Ectodermal cell (in vitro differentiated cells): ENCODE results near the gene C11orf58.

Experiments used
- H3K27ac ChIP-seq: 2 replicates; pipeline ENCODE4 v1.7.0; 2013; ENCODE audit warnings: mild to moderate bottlenecking, low read depth, low read length; ENCODE audit not compliant: insufficient read depth, poor library complexity, severe bottlenecking
- H3K27me3 ChIP-seq: 2 replicates; pipeline ENCODE4 v1.7.0; 2013; ENCODE audit warnings: mild to moderate bottlenecking, low read length; ENCODE audit not compliant: insufficient read depth, control insufficient read depth, poor library complexity, severe bottlenecking
- H3K36me3 ChIP-seq: one replicate; pipeline ENCODE4 v1.7.0; 2013; ENCODE audit warnings: low read length; ENCODE audit not compliant: control insufficient read depth, insufficient read depth
- H3K4me1 ChIP-seq: one replicate; pipeline ENCODE4 v1.7.0; 2013; ENCODE audit warnings: low read length; ENCODE audit not compliant: control insufficient read depth, insufficient read depth
- H3K4me3 ChIP-seq: 2 replicates; pipeline ENCODE4 v1.7.0; 2013; ENCODE audit warnings: low read depth, low read length, control low read depth; ENCODE audit not compliant: insufficient read depth
- H3K9me3 ChIP-seq: 2 replicates; pipeline ENCODE4 v1.7.0; 2013; ENCODE audit warnings: mild to moderate bottlenecking, low read length, moderate library complexity; ENCODE audit not compliant: control insufficient read depth
- WGBS, 2 experiments: methylation state at CpG; one replicate each; pipeline ENCODE4 v1.1.7; 2013; ENCODE audit warnings: missing lambda C conversion rate in 2 of 2; 5-methylcytosine and 5-hydroxymethylcytosine counted together

C11orf58 gene

GRCh38 chr11:16767137-16767536 is 28.7 kb downstream of the C11orf58 start:
- Histone ChIP-seq H3K27me3 (no peaks in the 10 kb centered on the region), H3K9me3 (no peaks in the 10 kb centered on the region), H3K36me3 (no peaks in the 10 kb centered on the region), H3K4me3 (no peak overlapping the region), H3K4me1 (no peaks in the 10 kb centered on the region), H3K27ac (no peak overlapping the region)
- 89 to 91% methylated on average over 4 of the region's 4 CpGs for WGBS, 2 experiments

GRCh38 chr11:16767957-16768356 is 29.5 kb downstream of the C11orf58 start:
- no peak overlapping the region for H3K27ac ChIP-seq
- 92% methylated on average over 4 of the region's 4 CpGs for WGBS, 2 experiments
- H3K9me3 ChIP-seq: no peaks in the 10 kb centered on the region
- no peaks in the 10 kb centered on the region for H3K27me3 ChIP-seq
- no peaks in the 10 kb centered on the region for H3K4me1 ChIP-seq
- no peaks in the 10 kb centered on the region for H3K36me3 ChIP-seq
- H3K4me3 ChIP-seq: no peak overlapping the region

GRCh38 chr11:16769386-16769785 is 30.9 kb downstream of the C11orf58 start:
- Histone ChIP-seq H3K4me3 (no peak overlapping the region), H3K36me3 (no peaks in the 10 kb centered on the region), H3K9me3 (no peaks in the 10 kb centered on the region), H3K4me1 (no peaks in the 10 kb centered on the region), H3K27ac (no peak overlapping the region), H3K27me3 (no peaks in the 10 kb centered on the region)
- WGBS, 2 experiments: 89 to 97% methylated on average over 4 of the region's 4 CpGs

- H3K4me3 ChIP-seq: no peak overlapping the region
- no peaks in the 10 kb centered on the region for H3K27me3 ChIP-seq
- WGBS, 2 experiments: 89 to 90% methylated on average over 11 of the region's 11 CpGs
Measured at GRCh38 chr11:16770016-16770415, 31.6 kb downstream of the C11orf58 start.

GRCh38 chr11:16771350-16772140 is 33.1 kb downstream of the C11orf58 start:
- no peak overlapping the region for H3K27ac ChIP-seq
- WGBS, 2 experiments: 90 to 92% methylated on average over 12 of the region's 12 CpGs
- peaks cover 16% of the 10 kb centered on the region for H3K4me1 ChIP-seq
- H3K4me3 ChIP-seq: no peak overlapping the region
- H3K27me3 ChIP-seq: no peaks in the 10 kb centered on the region
- H3K36me3 ChIP-seq: no peaks in the 10 kb centered on the region
- no peaks in the 10 kb centered on the region for H3K9me3 ChIP-seq

More at GRCh38 chr11:16770016-16770415, 31.6 kb downstream of the C11orf58 start:
- no peaks in the 10 kb centered on the region for H3K9me3 ChIP-seq
- H3K36me3 ChIP-seq: no peaks in the 10 kb centered on the region
- H3K4me1 ChIP-seq: peaks cover 6% of the 10 kb centered on the region
- H3K27ac ChIP-seq: no peak overlapping the region

GRCh38 chr11:16772141-16772512 is 33.7 kb downstream of the C11orf58 start:
- Histone ChIP-seq H3K4me3 (no peak overlapping the region), H3K36me3 (no peaks in the 10 kb centered on the region), H3K9me3 (no peaks in the 10 kb centered on the region), H3K27ac (no peak overlapping the region), H3K4me1 (peaks cover 22% of the 10 kb centered on the region), H3K27me3 (no peaks in the 10 kb centered on the region)
- 96 to 98% methylated on average over 2 of the region's 2 CpGs for WGBS, 2 experiments

GRCh38 chr11:16773981-16774935 is 35.8 kb downstream of the C11orf58 start:
- 85 to 94% methylated on average over 9 of the region's 9 CpGs for WGBS, 2 experiments
- Histone ChIP-seq H3K4me3 (no peak overlapping the region), H3K9me3 (no peaks in the 10 kb centered on the region), H3K27me3 (no peaks in the 10 kb centered on the region), H3K27ac (no peak overlapping the region), H3K4me1 (peaks cover 30% of the 10 kb centered on the region), H3K36me3 (no peaks in the 10 kb centered on the region)

GRCh38 chr11:16774936-16775613 is 36.6 kb downstream of the C11orf58 start:
- WGBS, 2 experiments: 92 to 95% methylated on average over 11 of the region's 11 CpGs
- H3K36me3 ChIP-seq: no peaks in the 10 kb centered on the region
- no peaks in the 10 kb centered on the region for H3K9me3 ChIP-seq
- no peak overlapping the region for H3K27ac ChIP-seq
- no peak overlapping the region for H3K4me3 ChIP-seq
- H3K27me3 ChIP-seq: no peaks in the 10 kb centered on the region
- peaks cover 30% of the 10 kb centered on the region for H3K4me1 ChIP-seq

- no peaks in the 10 kb centered on the region for H3K27me3 ChIP-seq
- no peaks in the 10 kb centered on the region for H3K9me3 ChIP-seq
- peaks cover 30% of the 10 kb centered on the region for H3K4me1 ChIP-seq
- WGBS, 2 experiments: 93 to 94% methylated on average over 16 of the region's 16 CpGs
- no peak overlapping the region for H3K4me3 ChIP-seq
- no peak overlapping the region for H3K27ac ChIP-seq
- H3K36me3 ChIP-seq: no peaks in the 10 kb centered on the region
Measured at GRCh38 chr11:16775614-16776283, 37.3 kb downstream of the C11orf58 start.
